Lung (tissue), 12 donors: ENCODE data around the gene USP32. TPM values are rescaled to one million over a fixed set of nuclear protein-coding genes. Genes with fewer than 3 reads are reported as not detected.

Experiments
- ATAC-seq: fragments of 200-7000 bp; cut with Tn5 transposase; one replicate; pipeline ENCODE4 v1.9.1; 2020; ENCODE audit warnings: moderate number of reproducible peaks; ENCODE audit not compliant: insufficient read depth, low FRiP score
- DNase-seq, 3 donors: peaks; one replicate each; pipeline ENCODE4 v3.0.0-alpha.2; 2013 to 2017
- H3K27ac ChIP-seq, 2 donors: one replicate each; pipeline ENCODE4 v1.5.1; 2013; ENCODE audit warnings: mild to moderate bottlenecking in 2 of 2, moderate library complexity in 2 of 2, control low read depth in 1 of 2, inconsistent platforms in 1 of 2, low read depth in 1 of 2, low read length in 1 of 2
- H3K27me3 ChIP-seq, 3 donors: one replicate each; pipeline ENCODE4 v1.5.1; 2013; ENCODE audit warnings: low read length in 2 of 3; ENCODE audit not compliant: control insufficient read depth in 3 of 3, insufficient read depth in 3 of 3
- H3K36me3 ChIP-seq, 4 donors: one replicate each; pipeline ENCODE4 v1.5.1; 2013; ENCODE audit warnings: low read length in 4 of 4, mild to moderate bottlenecking in 1 of 4, moderate library complexity in 1 of 4; ENCODE audit not compliant: control insufficient read depth in 4 of 4, insufficient read depth in 4 of 4
- H3K4me1 ChIP-seq, 5 donors: one replicate each; pipeline ENCODE4 v1.5.1; 2013; ENCODE audit warnings: low read length in 5 of 5, mild to moderate bottlenecking in 2 of 5, moderate library complexity in 1 of 5; ENCODE audit not compliant: control insufficient read depth in 5 of 5, insufficient read depth in 5 of 5
- H3K4me3 ChIP-seq: one replicate; pipeline ENCODE4 v1.5.1; 2013; ENCODE audit warnings: mild to moderate bottlenecking, control low read depth, moderate library complexity
- H3K9ac ChIP-seq, 2 donors: one replicate each; pipeline ENCODE4 v1.5.1; 2013; ENCODE audit warnings: low read length in 2 of 2, control low read depth in 1 of 2; ENCODE audit not compliant: insufficient read depth in 1 of 2
- H3K9me3 ChIP-seq, 4 donors: one replicate each; pipeline ENCODE4 v1.5.1; 2013; ENCODE audit warnings: low read length in 3 of 4, mild to moderate bottlenecking in 1 of 4, moderate library complexity in 1 of 4; ENCODE audit not compliant: control insufficient read depth in 4 of 4, insufficient read depth in 3 of 4
- CTCF ChIP-seq: IDR thresholded peaks from 2 replicates; pipeline ENCODE4 v1.5.1; 2012; ENCODE audit warnings: mild to moderate bottlenecking; ENCODE audit errors: control extremely low read depth, extremely low read depth
- WGBS, 2 donors: extraction: QIAGEN DNeasy Blood & Tissue Kit; methylation state at CpG; one replicate each; pipeline ENCODE4 v1.1.7; 2013; 5-methylcytosine and 5-hydroxymethylcytosine counted together
- polyA plus RNA-seq, 2 donors: library from polyadenylated mRNA; stranded (reverse); fragments of 200-250 nt; gene quantifications; one replicate each; pipeline ENCODE4 v1.2.1, GENCODE V29; 2013
- total RNA-seq, 2 donors: library from RNA; depleted of rRNA in 1 of 2; stranded (reverse); fragments of >200 nt in 1 of 2; gene quantifications; one replicate each; pipeline ENCODE4 v1.2.1, GENCODE V29; 2014 to 2021
- donor health status: control.
- donor health status: control.
- donor health status: Bipolar disorder and iron deficiency.
- donor health status: healthy.
- donor health status: DM: yes; HTN: yes; CAD: no.

Gene USP32
- total and polyA plus RNA-seq, 4 donors, result 18.2 to 96.6 (median 51.1) TPM

GRCh38 chr17:60170835-60171752 is 220.8 kb downstream of the USP32 start:
- peak overlapping the region in 1 of 2 donors; percentile 86 for H3K27ac ChIP-seq
- ATAC-seq (peak; percentile 12), DNase-seq (peak in 2 of 3 donors; percentile 52 to 70)
- TF ChIP-seq CTCF, result no peak
- no peaks in the 10 kb centered on the region for H3K36me3 ChIP-seq
- peaks cover 0 to 26% (median 14%) of the 10 kb centered on the region in 5 donors for H3K4me1 ChIP-seq
- H3K4me3 ChIP-seq, result no peak overlapping the region
- no peaks in the 10 kb centered on the region for H3K9me3 ChIP-seq
- no peak overlapping the region for H3K9ac ChIP-seq
- no peaks in the 10 kb centered on the region for H3K27me3 ChIP-seq
- WGBS, 2 donors, result 52 to 67% methylated on average over 8 of the region's 8 CpGs

DNA sequence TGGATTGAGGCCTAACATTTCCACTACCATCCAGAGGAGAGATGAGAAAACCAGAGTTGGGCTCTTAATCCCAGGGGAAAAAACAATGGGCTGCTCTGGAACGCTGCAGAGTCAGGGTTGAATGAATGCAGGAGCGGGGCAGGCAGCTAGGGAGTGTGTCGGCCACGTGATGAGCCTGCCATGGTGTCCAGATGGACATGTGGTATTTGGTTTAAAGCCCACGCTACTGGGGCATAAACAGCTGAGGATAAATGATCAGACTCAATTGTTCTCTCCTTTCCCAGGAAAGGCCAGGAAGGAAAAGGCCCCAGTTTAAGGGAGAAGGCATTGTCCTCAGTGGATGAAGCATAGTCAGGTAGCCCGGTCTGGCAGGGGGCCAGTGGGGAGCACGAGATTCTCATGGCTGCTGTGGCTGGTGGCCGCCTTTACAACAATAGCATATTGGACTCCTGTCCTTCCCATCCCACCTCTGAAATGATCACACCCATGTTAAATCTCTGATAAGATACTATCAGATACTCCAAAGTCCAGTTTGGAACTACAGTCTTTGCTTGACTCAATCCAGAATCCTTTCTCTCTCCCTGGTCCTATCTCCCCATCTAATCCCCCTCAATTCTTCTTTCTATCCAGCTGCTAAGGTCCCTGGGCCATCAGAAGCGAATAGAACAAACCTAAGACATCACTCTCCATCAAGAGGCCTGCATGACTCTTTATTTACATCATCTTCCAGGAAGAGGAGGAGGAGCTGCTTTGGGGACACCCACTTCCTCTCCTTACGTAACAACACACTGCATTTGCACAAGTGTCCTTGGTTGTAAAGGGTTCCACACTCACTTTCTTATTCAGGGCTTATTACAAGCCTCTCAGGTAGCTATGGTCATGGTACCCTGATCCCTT is 221.8 kb downstream of the USP32 start:
- no peak overlapping the region for H3K9ac ChIP-seq
- DNase-seq (peak in 2 of 3 donors; percentile 45 to 56), ATAC-seq (peak; percentile 61)
- no peak overlapping the region for H3K4me3 ChIP-seq
- TF ChIP-seq CTCF, result no peak
- peak overlapping the region in 1 of 2 donors; percentile 86 for H3K27ac ChIP-seq
- H3K27me3 ChIP-seq, result no peaks in the 10 kb centered on the region
- H3K9me3 ChIP-seq, result no peaks in the 10 kb centered on the region
- H3K36me3 ChIP-seq, result no peaks in the 10 kb centered on the region
- WGBS, 2 donors, result 57 to 69% methylated on average over 10 of the region's 10 CpGs
- H3K4me1 ChIP-seq, result peaks cover 0 to 26% (median 14%) of the 10 kb centered on the region in 5 donors

DNA sequence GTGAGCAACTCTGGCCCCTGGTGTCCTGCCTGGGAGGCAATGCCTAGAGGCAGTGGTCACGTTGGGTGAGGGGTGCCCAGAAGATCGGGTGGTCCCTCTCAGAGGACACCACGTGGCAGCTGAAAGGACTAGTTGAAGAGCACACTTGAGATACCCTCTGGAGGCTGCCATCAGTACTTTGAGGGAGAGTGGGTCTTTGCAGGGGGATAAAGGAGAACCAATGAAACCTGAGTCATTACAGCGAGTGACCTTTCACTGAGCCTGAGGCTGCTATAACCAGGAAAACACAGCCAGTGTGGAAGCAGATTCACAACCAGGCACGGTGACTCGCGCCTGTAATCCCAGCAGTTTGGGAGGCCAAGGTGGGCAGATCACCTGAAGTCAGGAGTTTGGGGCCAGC is 223.3 kb downstream of the USP32 start:
- DNase-seq (no peak), ATAC-seq (no peak)
- peaks cover 0 to 26% (median 14%) of the 10 kb centered on the region in 5 donors for H3K4me1 ChIP-seq
- WGBS, 2 donors, result 76% methylated on average over 7 of the region's 7 CpGs
- no peaks in the 10 kb centered on the region for H3K9me3 ChIP-seq
- H3K36me3 ChIP-seq, result no peaks in the 10 kb centered on the region
- TF ChIP-seq CTCF, result no peak
- no peak overlapping the region for H3K27ac ChIP-seq
- H3K4me3 ChIP-seq, result no peak overlapping the region
- no peaks in the 10 kb centered on the region for H3K27me3 ChIP-seq
- H3K9ac ChIP-seq, result no peak overlapping the region
